ENCODE data around the gene TMPRSS7. TPM values are rescaled to one million over a fixed set of nuclear protein-coding genes. Genes with fewer than 3 reads are reported as not detected.

Gene TMPRSS7
- total RNA-seq, 4 donors from 2014 or later = not detected

- H3K27me3 ChIP-seq = no peaks in the 10 kb centered on the region
- ATAC-seq = no peak
- H3K9me3 ChIP-seq = no peaks in the 10 kb centered on the region
- peaks cover 0 to 10% (median 0%) of the 10 kb centered on the region in 3 donors for H3K4me1 ChIP-seq
- no peaks in the 10 kb centered on the region for H3K36me3 ChIP-seq
- no peak overlapping the region for H3K27ac ChIP-seq
- TF ChIP-seq EP300 (IDR thresholded peaks at IDR 0.05) (no peak), POLR2A (IDR thresholded peaks at IDR 0.05) (no peak), POLR2AphosphoS5 (IDR thresholded peaks at IDR 0.05) (no peak)
- TF ChIP-seq, protein P1, sequence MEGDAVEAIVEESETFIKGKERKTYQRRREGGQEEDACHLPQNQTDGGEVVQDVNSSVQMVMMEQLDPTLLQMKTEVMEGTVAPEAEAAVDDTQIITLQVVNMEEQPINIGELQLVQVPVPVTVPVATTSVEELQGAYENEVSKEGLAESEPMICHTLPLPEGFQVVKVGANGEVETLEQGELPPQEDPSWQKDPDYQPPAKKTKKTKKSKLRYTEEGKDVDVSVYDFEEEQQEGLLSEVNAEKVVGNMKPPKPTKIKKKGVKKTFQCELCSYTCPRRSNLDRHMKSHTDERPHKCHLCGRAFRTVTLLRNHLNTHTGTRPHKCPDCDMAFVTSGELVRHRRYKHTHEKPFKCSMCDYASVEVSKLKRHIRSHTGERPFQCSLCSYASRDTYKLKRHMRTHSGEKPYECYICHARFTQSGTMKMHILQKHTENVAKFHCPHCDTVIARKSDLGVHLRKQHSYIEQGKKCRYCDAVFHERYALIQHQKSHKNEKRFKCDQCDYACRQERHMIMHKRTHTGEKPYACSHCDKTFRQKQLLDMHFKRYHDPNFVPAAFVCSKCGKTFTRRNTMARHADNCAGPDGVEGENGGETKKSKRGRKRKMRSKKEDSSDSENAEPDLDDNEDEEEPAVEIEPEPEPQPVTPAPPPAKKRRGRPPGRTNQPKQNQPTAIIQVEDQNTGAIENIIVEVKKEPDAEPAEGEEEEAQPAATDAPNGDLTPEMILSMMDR (IDR thresholded peaks at IDR 0.05) = no peak
- 45 to 60% methylated on average over 5 to 6 of the region's 6 CpGs for WGBS, 2 donors (ENCODE audit: low coverage in 1 of 2)
- H3K4me3 ChIP-seq = no peak overlapping the region
Measured at GRCh38 chr3:112012205-112012992, 22.1 kb upstream of the TMPRSS7 start.

GRCh38 chr3:112013058-112013783 lies 21.3 kb upstream of the TMPRSS7 start:
- peaks cover 0 to 10% (median 0%) of the 10 kb centered on the region in 3 donors for H3K4me1 ChIP-seq
- no peak for TF ChIP-seq POLR2AphosphoS5 (IDR thresholded peaks at IDR 0.05)
- TF ChIP-seq, protein P1 (IDR thresholded peaks at IDR 0.05) = peak; percentile 55 to 82 (median 68)
- WGBS, 2 donors (ENCODE audit: low coverage in 1 of 2) = 22 to 41% methylated on average over 12 to 19 of the region's 19 CpGs
- H3K36me3 ChIP-seq = no peaks in the 10 kb centered on the region
- no peaks in the 10 kb centered on the region for H3K9me3 ChIP-seq
- H3K27me3 ChIP-seq = no peaks in the 10 kb centered on the region
- ATAC-seq = peak; percentile 68
- no peak overlapping the region for H3K4me3 ChIP-seq
- peak overlapping the region in 1 of 4 donors; percentile 24 for H3K27ac ChIP-seq

DNA sequence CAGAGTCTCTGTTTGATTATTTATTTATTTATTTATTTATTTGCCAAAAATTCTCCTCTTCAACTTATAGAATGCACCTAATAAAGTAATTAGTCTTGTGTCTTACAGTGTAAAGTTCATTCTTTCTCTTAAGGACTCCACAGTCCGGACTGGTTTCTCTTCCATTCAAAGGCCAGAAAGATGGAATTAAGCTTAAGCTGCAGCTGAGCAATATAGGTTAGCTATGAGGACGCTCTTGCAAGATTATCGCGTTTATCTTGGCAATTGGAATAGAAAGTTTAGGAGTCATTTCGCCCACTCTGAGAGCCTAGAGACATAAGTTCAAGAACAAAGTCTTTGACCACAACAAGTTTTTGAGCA lies 20.8 kb upstream of the TMPRSS7 start:
- no peaks in the 10 kb centered on the region for H3K36me3 ChIP-seq
- H3K4me3 ChIP-seq = no peak overlapping the region
- WGBS, 2 donors (ENCODE audit: low coverage in 1 of 2) = 62 to 74% methylated on average over 4 to 5 of the region's 5 CpGs
- peaks cover 0 to 10% (median 0%) of the 10 kb centered on the region in 3 donors for H3K4me1 ChIP-seq
- no peak for TF ChIP-seq POLR2A (IDR thresholded peaks at IDR 0.05)
- TF ChIP-seq, protein P1 (IDR thresholded peaks at IDR 0.05) = no peak
- no peak for TF ChIP-seq POLR2AphosphoS5 (IDR thresholded peaks at IDR 0.05)
- TF ChIP-seq EP300 (IDR thresholded peaks at IDR 0.05) = no peak
- H3K27ac ChIP-seq = no peak overlapping the region
- no peak for ATAC-seq
- H3K27me3 ChIP-seq = no peaks in the 10 kb centered on the region
- no peaks in the 10 kb centered on the region for H3K9me3 ChIP-seq

GRCh38 chr3:112017091-112017490 lies 17.4 kb upstream of the TMPRSS7 start:
- ATAC-seq = no peak
- no peak for TF ChIP-seq EP300 (IDR thresholded peaks at IDR 0.05)
- TF ChIP-seq, protein P1 (IDR thresholded peaks at IDR 0.05) = no peak
- TF ChIP-seq POLR2A (IDR thresholded peaks at IDR 0.05) = no peak
- no peak for TF ChIP-seq POLR2AphosphoS5 (IDR thresholded peaks at IDR 0.05)
- Histone ChIP-seq H3K27ac (no peak overlapping the region), H3K36me3 (no peaks in the 10 kb centered on the region), H3K4me1 (peaks cover 0 to 10% (median 0%) of the 10 kb centered on the region in 3 donors), H3K9me3 (no peaks in the 10 kb centered on the region), H3K27me3 (no peaks in the 10 kb centered on the region), H3K4me3 (no peak overlapping the region)
